ENCODE measurements around the gene TES. TPM values are rescaled to one million over a fixed set of nuclear protein-coding genes. Genes with fewer than 3 reads are reported as not detected.

Gene TES
- polyA plus RNA-seq, 1 donor from 2014 or later, result 38.0 TPM

GRCh38 chr7:116187400-116187799, 22.9 kb upstream of the TES start:
- Histone ChIP-seq H3F3A (ENCODE audit: insufficient read depth, low read length, poor library complexity, severe bottlenecking) (no peaks in the 10 kb centered on the region), H3K27me3 (ENCODE audit: insufficient read depth, low read depth, low read length) (no peaks in the 10 kb centered on the region), H3K9me3 (ENCODE audit: low read length) (peaks cover 8% of the 10 kb centered on the region), H4K20me1 (ENCODE audit: insufficient read depth) (no peaks in the 10 kb centered on the region), H3K36me3 (ENCODE audit: insufficient read depth, low read length) (no peaks in the 10 kb centered on the region), H3K4me3 (ENCODE audit: low read length) (no peak overlapping the region), H3K27ac (ENCODE audit: low read length) (no peak overlapping the region), H3K4me2 (ENCODE audit: low read length) (no peak overlapping the region), H2AFZ (ENCODE audit: low read depth, low read length) (no peak overlapping the region), H3K9ac (ENCODE audit: low read length) (no peak overlapping the region), H3K79me2 (replicated peaks; ENCODE audit: insufficient read depth, low read length) (no peaks in the 10 kb centered on the region), H3K9me2 (ENCODE audit: insufficient read depth, low read length) (no peaks in the 10 kb centered on the region)
- TF ChIP-seq EZH2 (IDR thresholded peaks at IDR 0.05; ENCODE audit: borderline replicate concordance, insufficient read depth, low read length, poor library complexity, severe bottlenecking) (no peak), TAF1 (IDR thresholded peaks at IDR 0.05; ENCODE audit: low read depth) (no peak), RAD21 (conservative IDR thresholded peaks at IDR 0.05) (no peak), CTCF (IDR thresholded peaks at IDR 0.05; ENCODE audit: poor library complexity, severe bottlenecking) (no peak), POLR2AphosphoS5 (IDR thresholded peaks at IDR 0.05) (no peak), REST (IDR thresholded peaks at IDR 0.05; ENCODE audit: borderline replicate concordance) (no peak), SMC3 (conservative IDR thresholded peaks at IDR 0.05; ENCODE audit: poor library complexity) (no peak), MXI1 (conservative IDR thresholded peaks at IDR 0.05; ENCODE audit: poor library complexity, severe bottlenecking) (no peak), EP300 (conservative IDR thresholded peaks at IDR 0.05; ENCODE audit: poor library complexity, severe bottlenecking) (no peak)

GRCh38 chr7:116193329-116194087, 16.8 kb upstream of the TES start:
- no peak for TF ChIP-seq SMC3 (conservative IDR thresholded peaks at IDR 0.05; ENCODE audit: poor library complexity)
- TF ChIP-seq POLR2AphosphoS5 (IDR thresholded peaks at IDR 0.05), result no peak
- no peak for TF ChIP-seq MXI1 (conservative IDR thresholded peaks at IDR 0.05; ENCODE audit: poor library complexity, severe bottlenecking)
- TF ChIP-seq REST (IDR thresholded peaks at IDR 0.05; ENCODE audit: borderline replicate concordance), result no peak
- TF ChIP-seq CTCF (IDR thresholded peaks at IDR 0.05; ENCODE audit: poor library complexity, severe bottlenecking), result no peak
- no peak for TF ChIP-seq EZH2 (IDR thresholded peaks at IDR 0.05; ENCODE audit: borderline replicate concordance, insufficient read depth, low read length, poor library complexity, severe bottlenecking)
- TF ChIP-seq TAF1 (IDR thresholded peaks at IDR 0.05; ENCODE audit: low read depth), result no peak
- TF ChIP-seq EP300 (conservative IDR thresholded peaks at IDR 0.05; ENCODE audit: poor library complexity, severe bottlenecking), result no peak
- TF ChIP-seq RAD21 (conservative IDR thresholded peaks at IDR 0.05), result no peak
- Histone ChIP-seq H3K79me2 (replicated peaks; ENCODE audit: insufficient read depth, low read length) (no peaks in the 10 kb centered on the region), H3K27me3 (ENCODE audit: insufficient read depth, low read depth, low read length) (no peaks in the 10 kb centered on the region), H3K9me2 (ENCODE audit: insufficient read depth, low read length) (no peaks in the 10 kb centered on the region), H3K36me3 (ENCODE audit: insufficient read depth, low read length) (no peaks in the 10 kb centered on the region), H3K27ac (ENCODE audit: low read length) (no peak overlapping the region), H3K9me3 (ENCODE audit: low read length) (no peaks in the 10 kb centered on the region), H3K4me3 (ENCODE audit: low read length) (no peak overlapping the region), H3K4me2 (ENCODE audit: low read length) (no peak overlapping the region), H4K20me1 (ENCODE audit: insufficient read depth) (no peaks in the 10 kb centered on the region), H3K9ac (ENCODE audit: low read length) (no peak overlapping the region), H3F3A (ENCODE audit: insufficient read depth, low read length, poor library complexity, severe bottlenecking) (no peaks in the 10 kb centered on the region), H2AFZ (ENCODE audit: low read depth, low read length) (no peak overlapping the region)

Measured in neural cell (in vitro differentiated cells).